HepG2 (cell line): ENCODE measurements around the gene OPA3.

ENCODE experiments used
- CTCF ChIP-seq: sonication (generic); formaldehyde crosslinking; IDR thresholded peaks from 2 replicates; pipeline ENCODE4 v1.5.0; 2020; ENCODE audit warnings: mild to moderate bottlenecking, missing genetic modification reagents, moderate library complexity
- EZH2 ChIP-seq: conservative IDR thresholded peaks from 2 replicates; pipeline ENCODE4 v1.6.1; 2012; ENCODE audit warnings: mild to moderate bottlenecking, low read depth, low read length, moderate library complexity
- FOXK2 ChIP-seq: fragments of 450-650 bp; IDR thresholded peaks from 2 replicates; pipeline ENCODE4 v1.6.1; 2016
- KLF9 ChIP-seq: IDR thresholded peaks from 2 replicates; pipeline ENCODE4 v1.6.1; 2016; ENCODE audit warnings: low read depth
- MAX ChIP-seq: IDR thresholded peaks from 2 replicates; pipeline ENCODE4 v1.6.1; 2012; ENCODE audit warnings: inconsistent platforms
- PBX3 ChIP-seq: sonication (generic); formaldehyde crosslinking; IDR thresholded peaks from 2 replicates; pipeline ENCODE4 v1.8.1; 2023; ENCODE audit warnings: missing genetic modification reagents, inconsistent platforms, borderline replicate concordance
- POLR2A ChIP-seq, 2 experiments: IDR thresholded peaks; 2 replicates each; pipeline ENCODE4 v1.6.1; 2011; ENCODE audit warnings: low read depth in 2 of 2, low read length in 2 of 2, mild to moderate bottlenecking in 1 of 2, moderate library complexity in 1 of 2; ENCODE audit not compliant: insufficient read depth in 1 of 2
- SIN3A ChIP-seq: IDR thresholded peaks from 2 replicates; pipeline ENCODE4 v1.6.1; 2011; ENCODE audit warnings: low read depth, mild to moderate bottlenecking, control low read depth, low read length, borderline replicate concordance
- TRIM24 ChIP-seq: sonication (generic); formaldehyde crosslinking; IDR thresholded peaks from 2 replicates; pipeline ENCODE4 v1.8.0; 2022; ENCODE audit warnings: mild to moderate bottlenecking, missing genetic modification reagents
- ZNF274 ChIP-seq: sonication (generic); formaldehyde crosslinking; IDR thresholded peaks from 2 replicates; pipeline ENCODE4 v1.5.1; 2020; ENCODE audit warnings: mild to moderate bottlenecking, missing genetic modification reagents
- ZNF281 ChIP-seq: sonication (generic); formaldehyde crosslinking; IDR thresholded peaks from 2 replicates; pipeline ENCODE4 v1.4.0; 2020; ENCODE audit warnings: missing genetic modification reagents, borderline replicate concordance
- ZNF609 ChIP-seq: sonication (generic); formaldehyde crosslinking; IDR thresholded peaks from 2 replicates; pipeline ENCODE4 v1.4.0; 2020; ENCODE audit warnings: mild to moderate bottlenecking, missing genetic modification reagents, borderline replicate concordance
- ZNF674 ChIP-seq: sonication (generic); formaldehyde crosslinking; IDR thresholded peaks from 2 replicates; pipeline ENCODE4 v1.5.0; 2020; ENCODE audit warnings: low read depth, mild to moderate bottlenecking, missing genetic modification reagents

- no peak for TF ChIP-seq KLF9
- no peak for TF ChIP-seq SIN3A
- TF ChIP-seq CTCF (CRISPR knock-in tag): no peak
- TF ChIP-seq MAX: no peak
- no peak for TF ChIP-seq FOXK2
- no peak for TF ChIP-seq TRIM24 (CRISPR knock-in tag)
- no peak for TF ChIP-seq ZNF281
- TF ChIP-seq POLR2A (IDR thresholded peaks at IDR 0.05; ENCODE audit: insufficient read depth in 1 of 2, low read depth in 2 of 2, low read length in 2 of 2): no peak
- no peak for TF ChIP-seq EZH2
- TF ChIP-seq PBX3: no peak
- TF ChIP-seq ZNF674 (CRISPR knock-in tag): no peak
- no peak for TF ChIP-seq ZNF274
- TF ChIP-seq ZNF609: no peak
These were observed 29.5 kb upstream of the OPA3 start for GRCh38 chr19:45613926-45614725.
